HepG2 (cell line): ENCODE results near the gene DRAM1. TPM values are rescaled to one million over a fixed set of nuclear protein-coding genes. Genes with fewer than 3 reads are reported as not detected.

Source experiments
- CCAR2 ChIP-seq: fragments of 200-400 bp; formaldehyde crosslinking; optimal IDR thresholded peaks from 2 replicates; pipeline ENCODE3; 2018; ENCODE audit warnings: low read depth, mild to moderate bottlenecking, low read length, moderate library complexity
- EZH2 ChIP-seq: conservative IDR thresholded peaks from 2 replicates; pipeline ENCODE4 v1.6.1; 2012; ENCODE audit warnings: mild to moderate bottlenecking, low read depth, low read length, moderate library complexity
- TRIM24 ChIP-seq: sonication (generic); formaldehyde crosslinking; IDR thresholded peaks from 2 replicates; pipeline ENCODE4 v1.8.0; 2022; ENCODE audit warnings: mild to moderate bottlenecking, missing genetic modification reagents
- ZNF263 ChIP-seq: sonication (generic); formaldehyde crosslinking; IDR thresholded peaks from 2 replicates; pipeline ENCODE4 v1.4.0; 2020; ENCODE audit warnings: missing genetic modification reagents
- ZNF335 ChIP-seq: sonication (generic); formaldehyde crosslinking; IDR thresholded peaks from 2 replicates; pipeline ENCODE4 v1.4.0; 2020; ENCODE audit warnings: missing genetic modification reagents
- ZNF441 ChIP-seq: sonication (generic); formaldehyde crosslinking; IDR thresholded peaks from 2 replicates; pipeline ENCODE4 v1.7.0; 2021; ENCODE audit warnings: missing genetic modification reagents, borderline replicate concordance
- ZNF556 ChIP-seq: sonication (generic); formaldehyde crosslinking; IDR thresholded peaks from 2 replicates; pipeline ENCODE4 v1.4.0; 2020; ENCODE audit warnings: mild to moderate bottlenecking, missing genetic modification reagents, borderline replicate concordance
- ZNF792 ChIP-seq: IDR thresholded peaks from 2 replicates; pipeline ENCODE4 v1.6.1; 2016
- polyA plus RNA-seq, 8 experiments: library from polyadenylated mRNA; depleted of rRNA in 3 of 8; stranded (reverse) in 7 of 8; unstranded in 1 of 8; fragments of >200 nt; fragmentation: Illumina TruSeq in 4 of 8; extraction: Trizol in 4 of 8; gene quantifications; 2 replicates each; pipeline versions ENCODE4 v1.2.1 to v1.2.3, GENCODE V29; 2011 to 2016; ENCODE audit warnings: low read depth in 4 of 8, missing spikeins in 1 of 8, mixed read lengths in 1 of 8; ENCODE audit not compliant: insufficient read depth in 1 of 8
- total RNA-seq, 5 experiments: library from RNA; depleted of rRNA; stranded (reverse); fragments of >200 nt; fragmentation: Illumina TruSeq; extraction: Trizol; gene quantifications; 2 replicates each; pipeline ENCODE4 v1.2.3, GENCODE V29; 2016; ENCODE audit warnings: low read depth in 1 of 5
- TF ChIP-seq, protein P1 (sequence below): sonication (generic); formaldehyde crosslinking; IDR thresholded peaks from 2 replicates; pipeline ENCODE4 v1.5.0; 2020; ENCODE audit warnings: mild to moderate bottlenecking, missing genetic modification reagents, borderline replicate concordance
- TF ChIP-seq, protein P2 (sequence below): sonication (generic); formaldehyde crosslinking; IDR thresholded peaks from 2 replicates; pipeline ENCODE4 v1.4.0; 2020; ENCODE audit warnings: missing genetic modification reagents, mild to moderate bottlenecking, borderline replicate concordance
- TF ChIP-seq, protein P3 (sequence below): sonication (generic); formaldehyde crosslinking; IDR thresholded peaks from 2 replicates; pipeline ENCODE4 v1.4.0; 2020; ENCODE audit warnings: missing genetic modification reagents
- TF ChIP-seq, protein P4 (sequence below): sonication (generic); formaldehyde crosslinking; IDR thresholded peaks from 2 replicates; pipeline ENCODE4 v1.4.0; 2020; ENCODE audit warnings: missing genetic modification reagents

DRAM1 gene
- total and polyA plus RNA-seq, 2 of the 13 experiments (the other 11 are each of a cell fraction or from before 2014, with no cell fraction given), result 20.9 to 32.6 TPM

DNA sequence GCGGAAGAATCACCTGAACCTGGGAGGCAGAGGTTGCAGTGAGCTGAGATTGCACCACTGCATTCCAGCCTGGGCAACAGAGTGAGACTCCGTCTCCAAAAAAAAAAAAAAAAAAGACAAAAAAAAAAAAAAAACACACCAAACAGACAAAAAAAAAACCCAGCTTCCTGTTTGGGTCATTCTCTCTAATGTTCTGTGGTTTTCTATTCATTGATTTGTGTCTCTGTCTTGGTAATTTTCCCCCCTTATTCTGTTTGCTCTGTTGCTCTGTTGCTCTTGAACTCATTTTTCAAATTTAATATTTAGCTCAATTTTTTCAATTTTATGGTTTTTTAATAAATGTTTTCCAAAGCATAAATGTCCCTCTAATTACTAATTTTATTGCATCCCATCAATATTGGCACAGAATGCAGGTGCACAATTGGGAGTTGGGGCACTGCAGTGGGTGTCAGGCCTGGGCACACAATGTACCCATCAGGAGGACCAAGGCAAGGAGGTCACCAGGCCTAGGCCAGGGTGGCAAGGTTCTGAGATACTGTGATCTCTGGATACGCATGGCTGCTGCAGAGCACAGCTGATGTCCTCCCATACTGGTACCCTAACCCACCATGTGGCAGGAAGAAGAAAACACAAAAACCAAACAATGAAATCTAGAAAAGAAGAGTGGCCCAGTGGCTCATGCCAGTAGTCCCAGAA lies 38.6 kb upstream of the DRAM1 start (continued):
- TF ChIP-seq, protein P1, sequence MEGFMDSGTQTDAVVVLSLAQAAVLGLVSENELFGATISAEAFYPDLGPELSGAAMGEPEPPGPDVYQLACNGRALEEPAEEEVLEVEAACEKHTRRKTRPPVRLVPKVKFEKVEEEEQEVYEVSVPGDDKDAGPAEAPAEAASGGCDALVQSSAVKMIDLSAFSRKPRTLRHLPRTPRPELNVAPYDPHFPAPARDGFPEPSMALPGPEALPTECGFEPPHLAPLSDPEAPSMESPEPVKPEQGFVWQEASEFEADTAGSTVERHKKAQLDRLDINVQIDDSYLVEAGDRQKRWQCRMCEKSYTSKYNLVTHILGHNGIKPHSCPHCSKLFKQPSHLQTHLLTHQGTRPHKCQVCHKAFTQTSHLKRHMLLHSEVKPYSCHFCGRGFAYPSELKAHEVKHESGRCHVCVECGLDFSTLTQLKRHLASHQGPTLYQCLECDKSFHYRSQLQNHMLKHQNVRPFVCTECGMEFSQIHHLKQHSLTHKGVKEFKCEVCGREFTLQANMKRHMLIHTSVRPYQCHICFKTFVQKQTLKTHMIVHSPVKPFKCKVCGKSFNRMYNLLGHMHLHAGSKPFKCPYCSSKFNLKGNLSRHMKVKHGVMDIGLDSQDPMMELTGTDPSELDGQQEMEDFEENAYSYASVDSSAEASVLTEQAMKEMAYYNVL, result no peak
- TF ChIP-seq, protein P2, sequence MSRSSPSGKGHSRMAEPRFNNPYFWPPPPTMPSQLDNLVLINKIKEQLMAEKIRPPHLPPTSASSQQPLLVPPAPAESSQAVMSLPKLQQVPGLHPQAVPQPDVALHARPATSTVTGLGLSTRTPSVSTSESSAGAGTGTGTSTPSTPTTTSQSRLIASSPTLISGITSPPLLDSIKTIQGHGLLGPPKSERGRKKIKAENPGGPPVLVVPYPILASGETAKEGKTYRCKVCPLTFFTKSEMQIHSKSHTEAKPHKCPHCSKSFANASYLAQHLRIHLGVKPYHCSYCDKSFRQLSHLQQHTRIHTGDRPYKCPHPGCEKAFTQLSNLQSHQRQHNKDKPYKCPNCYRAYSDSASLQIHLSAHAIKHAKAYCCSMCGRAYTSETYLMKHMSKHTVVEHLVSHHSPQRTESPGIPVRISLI (CRISPR knock-in tag), result no peak
- TF ChIP-seq EZH2 (no peak), ZNF263 (CRISPR knock-in tag) (no peak), ZNF792 (CRISPR knock-in tag) (no peak), ZNF441 (CRISPR knock-in tag) (no peak), CCAR2 (no peak), TRIM24 (CRISPR knock-in tag) (no peak), ZNF335 (CRISPR knock-in tag) (no peak), ZNF556 (no peak)
- TF ChIP-seq, protein P3, sequence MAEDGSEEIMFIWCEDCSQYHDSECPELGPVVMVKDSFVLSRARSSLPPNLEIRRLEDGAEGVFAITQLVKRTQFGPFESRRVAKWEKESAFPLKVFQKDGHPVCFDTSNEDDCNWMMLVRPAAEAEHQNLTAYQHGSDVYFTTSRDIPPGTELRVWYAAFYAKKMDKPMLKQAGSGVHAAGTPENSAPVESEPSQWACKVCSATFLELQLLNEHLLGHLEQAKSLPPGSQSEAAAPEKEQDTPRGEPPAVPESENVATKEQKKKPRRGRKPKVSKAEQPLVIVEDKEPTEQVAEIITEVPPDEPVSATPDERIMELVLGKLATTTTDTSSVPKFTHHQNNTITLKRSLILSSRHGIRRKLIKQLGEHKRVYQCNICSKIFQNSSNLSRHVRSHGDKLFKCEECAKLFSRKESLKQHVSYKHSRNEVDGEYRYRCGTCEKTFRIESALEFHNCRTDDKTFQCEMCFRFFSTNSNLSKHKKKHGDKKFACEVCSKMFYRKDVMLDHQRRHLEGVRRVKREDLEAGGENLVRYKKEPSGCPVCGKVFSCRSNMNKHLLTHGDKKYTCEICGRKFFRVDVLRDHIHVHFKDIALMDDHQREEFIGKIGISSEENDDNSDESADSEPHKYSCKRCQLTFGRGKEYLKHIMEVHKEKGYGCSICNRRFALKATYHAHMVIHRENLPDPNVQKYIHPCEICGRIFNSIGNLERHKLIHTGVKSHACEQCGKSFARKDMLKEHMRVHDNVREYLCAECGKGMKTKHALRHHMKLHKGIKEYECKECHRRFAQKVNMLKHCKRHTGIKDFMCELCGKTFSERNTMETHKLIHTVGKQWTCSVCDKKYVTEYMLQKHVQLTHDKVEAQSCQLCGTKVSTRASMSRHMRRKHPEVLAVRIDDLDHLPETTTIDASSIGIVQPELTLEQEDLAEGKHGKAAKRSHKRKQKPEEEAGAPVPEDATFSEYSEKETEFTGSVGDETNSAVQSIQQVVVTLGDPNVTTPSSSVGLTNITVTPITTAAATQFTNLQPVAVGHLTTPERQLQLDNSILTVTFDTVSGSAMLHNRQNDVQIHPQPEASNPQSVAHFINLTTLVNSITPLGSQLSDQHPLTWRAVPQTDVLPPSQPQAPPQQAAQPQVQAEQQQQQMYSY (CRISPR knock-in tag), result no peak
- TF ChIP-seq, protein P4, sequence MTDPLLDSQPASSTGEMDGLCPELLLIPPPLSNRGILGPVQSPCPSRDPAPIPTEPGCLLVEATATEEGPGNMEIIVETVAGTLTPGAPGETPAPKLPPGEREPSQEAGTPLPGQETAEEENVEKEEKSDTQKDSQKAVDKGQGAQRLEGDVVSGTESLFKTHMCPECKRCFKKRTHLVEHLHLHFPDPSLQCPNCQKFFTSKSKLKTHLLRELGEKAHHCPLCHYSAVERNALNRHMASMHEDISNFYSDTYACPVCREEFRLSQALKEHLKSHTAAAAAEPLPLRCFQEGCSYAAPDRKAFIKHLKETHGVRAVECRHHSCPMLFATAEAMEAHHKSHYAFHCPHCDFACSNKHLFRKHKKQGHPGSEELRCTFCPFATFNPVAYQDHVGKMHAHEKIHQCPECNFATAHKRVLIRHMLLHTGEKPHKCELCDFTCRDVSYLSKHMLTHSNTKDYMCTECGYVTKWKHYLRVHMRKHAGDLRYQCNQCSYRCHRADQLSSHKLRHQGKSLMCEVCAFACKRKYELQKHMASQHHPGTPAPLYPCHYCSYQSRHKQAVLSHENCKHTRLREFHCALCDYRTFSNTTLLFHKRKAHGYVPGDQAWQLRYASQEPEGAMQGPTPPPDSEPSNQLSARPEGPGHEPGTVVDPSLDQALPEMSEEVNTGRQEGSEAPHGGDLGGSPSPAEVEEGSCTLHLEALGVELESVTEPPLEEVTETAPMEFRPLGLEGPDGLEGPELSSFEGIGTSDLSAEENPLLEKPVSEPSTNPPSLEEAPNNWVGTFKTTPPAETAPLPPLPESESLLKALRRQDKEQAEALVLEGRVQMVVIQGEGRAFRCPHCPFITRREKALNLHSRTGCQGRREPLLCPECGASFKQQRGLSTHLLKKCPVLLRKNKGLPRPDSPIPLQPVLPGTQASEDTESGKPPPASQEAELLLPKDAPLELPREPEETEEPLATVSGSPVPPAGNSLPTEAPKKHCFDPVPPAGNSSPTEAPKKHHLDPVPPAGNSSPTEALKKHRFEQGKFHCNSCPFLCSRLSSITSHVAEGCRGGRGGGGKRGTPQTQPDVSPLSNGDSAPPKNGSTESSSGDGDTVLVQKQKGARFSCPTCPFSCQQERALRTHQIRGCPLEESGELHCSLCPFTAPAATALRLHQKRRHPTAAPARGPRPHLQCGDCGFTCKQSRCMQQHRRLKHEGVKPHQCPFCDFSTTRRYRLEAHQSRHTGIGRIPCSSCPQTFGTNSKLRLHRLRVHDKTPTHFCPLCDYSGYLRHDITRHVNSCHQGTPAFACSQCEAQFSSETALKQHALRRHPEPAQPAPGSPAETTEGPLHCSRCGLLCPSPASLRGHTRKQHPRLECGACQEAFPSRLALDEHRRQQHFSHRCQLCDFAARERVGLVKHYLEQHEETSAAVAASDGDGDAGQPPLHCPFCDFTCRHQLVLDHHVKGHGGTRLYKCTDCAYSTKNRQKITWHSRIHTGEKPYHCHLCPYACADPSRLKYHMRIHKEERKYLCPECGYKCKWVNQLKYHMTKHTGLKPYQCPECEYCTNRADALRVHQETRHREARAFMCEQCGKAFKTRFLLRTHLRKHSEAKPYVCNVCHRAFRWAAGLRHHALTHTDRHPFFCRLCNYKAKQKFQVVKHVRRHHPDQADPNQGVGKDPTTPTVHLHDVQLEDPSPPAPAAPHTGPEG, result no peak
- TF ChIP-seq, all 625 proteins: peak for 0
